ENCODE measurements around the gene GBF1.

DNA sequence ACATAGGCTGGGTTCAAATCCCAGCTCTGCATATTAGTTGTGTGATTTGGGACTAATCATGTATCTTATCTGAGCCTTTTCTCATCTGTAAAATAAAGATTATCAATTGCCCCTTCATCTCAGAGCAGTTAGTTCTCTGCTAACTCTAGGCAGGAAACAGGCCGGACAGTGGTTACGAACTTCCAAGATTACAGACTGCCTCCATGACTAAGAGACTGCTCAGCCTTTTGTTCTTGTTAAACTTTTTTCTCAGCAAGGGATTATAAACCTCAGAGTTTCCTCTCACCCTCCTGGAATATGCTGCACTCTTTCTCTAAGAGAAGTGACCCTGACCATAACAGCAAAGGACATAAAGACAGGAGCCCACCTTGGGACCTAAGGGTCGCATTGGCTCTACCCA lies 97.6 kb downstream of the GBF1 start:
- TF ChIP-seq, protein P1, sequence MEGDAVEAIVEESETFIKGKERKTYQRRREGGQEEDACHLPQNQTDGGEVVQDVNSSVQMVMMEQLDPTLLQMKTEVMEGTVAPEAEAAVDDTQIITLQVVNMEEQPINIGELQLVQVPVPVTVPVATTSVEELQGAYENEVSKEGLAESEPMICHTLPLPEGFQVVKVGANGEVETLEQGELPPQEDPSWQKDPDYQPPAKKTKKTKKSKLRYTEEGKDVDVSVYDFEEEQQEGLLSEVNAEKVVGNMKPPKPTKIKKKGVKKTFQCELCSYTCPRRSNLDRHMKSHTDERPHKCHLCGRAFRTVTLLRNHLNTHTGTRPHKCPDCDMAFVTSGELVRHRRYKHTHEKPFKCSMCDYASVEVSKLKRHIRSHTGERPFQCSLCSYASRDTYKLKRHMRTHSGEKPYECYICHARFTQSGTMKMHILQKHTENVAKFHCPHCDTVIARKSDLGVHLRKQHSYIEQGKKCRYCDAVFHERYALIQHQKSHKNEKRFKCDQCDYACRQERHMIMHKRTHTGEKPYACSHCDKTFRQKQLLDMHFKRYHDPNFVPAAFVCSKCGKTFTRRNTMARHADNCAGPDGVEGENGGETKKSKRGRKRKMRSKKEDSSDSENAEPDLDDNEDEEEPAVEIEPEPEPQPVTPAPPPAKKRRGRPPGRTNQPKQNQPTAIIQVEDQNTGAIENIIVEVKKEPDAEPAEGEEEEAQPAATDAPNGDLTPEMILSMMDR (IDR thresholded peaks at IDR 0.05): no peak
- TF ChIP-seq POLR2A (IDR thresholded peaks at IDR 0.05): no peak

Measured in uterus (tissue), 2 donors.